PFSK-1 (cell line): ENCODE results near the gene TYROBP.
A peak's percentile ranks its signal among the peaks of the same experiment; 100 is the strongest.

ENCODE experiments used
- FOXP2 ChIP-seq: optimal IDR thresholded peaks from 2 replicates; pipeline ENCODE3; 2011; ENCODE audit warnings: borderline replicate concordance, control low read depth, inconsistent platforms; ENCODE audit not compliant: insufficient read depth; ENCODE audit errors: extremely low read length, extremely low read depth
- POLR2AphosphoS5 ChIP-seq: IDR thresholded peaks from 2 replicates; pipeline ENCODE4 v1.6.1; 2012; ENCODE audit warnings: low read depth, mild to moderate bottlenecking, control low read depth, low read length, moderate library complexity
- SIN3A ChIP-seq: IDR thresholded peaks from 2 replicates; pipeline ENCODE4 v1.6.1; 2012; ENCODE audit warnings: mild to moderate bottlenecking, low read length, moderate library complexity, borderline replicate concordance; ENCODE audit not compliant: insufficient read depth
- TAF1 ChIP-seq: IDR thresholded peaks from 2 replicates; pipeline ENCODE4 v1.6.1; 2012; ENCODE audit warnings: low read length, control low read depth, borderline replicate concordance; ENCODE audit not compliant: insufficient read depth
- TF ChIP-seq, protein P1 (sequence below), 2 experiments: IDR thresholded peaks; 2 replicates each; pipeline versions ENCODE4 v1.6.1 to v1.8.0; 2011 to 2012; ENCODE audit warnings: low read depth in 2 of 2, low read length in 2 of 2, control low read depth in 1 of 2, inconsistent platforms in 1 of 2, mild to moderate bottlenecking in 1 of 2, moderate library complexity in 1 of 2; ENCODE audit not compliant: insufficient read depth in 1 of 2

Gene TYROBP

DNA sequence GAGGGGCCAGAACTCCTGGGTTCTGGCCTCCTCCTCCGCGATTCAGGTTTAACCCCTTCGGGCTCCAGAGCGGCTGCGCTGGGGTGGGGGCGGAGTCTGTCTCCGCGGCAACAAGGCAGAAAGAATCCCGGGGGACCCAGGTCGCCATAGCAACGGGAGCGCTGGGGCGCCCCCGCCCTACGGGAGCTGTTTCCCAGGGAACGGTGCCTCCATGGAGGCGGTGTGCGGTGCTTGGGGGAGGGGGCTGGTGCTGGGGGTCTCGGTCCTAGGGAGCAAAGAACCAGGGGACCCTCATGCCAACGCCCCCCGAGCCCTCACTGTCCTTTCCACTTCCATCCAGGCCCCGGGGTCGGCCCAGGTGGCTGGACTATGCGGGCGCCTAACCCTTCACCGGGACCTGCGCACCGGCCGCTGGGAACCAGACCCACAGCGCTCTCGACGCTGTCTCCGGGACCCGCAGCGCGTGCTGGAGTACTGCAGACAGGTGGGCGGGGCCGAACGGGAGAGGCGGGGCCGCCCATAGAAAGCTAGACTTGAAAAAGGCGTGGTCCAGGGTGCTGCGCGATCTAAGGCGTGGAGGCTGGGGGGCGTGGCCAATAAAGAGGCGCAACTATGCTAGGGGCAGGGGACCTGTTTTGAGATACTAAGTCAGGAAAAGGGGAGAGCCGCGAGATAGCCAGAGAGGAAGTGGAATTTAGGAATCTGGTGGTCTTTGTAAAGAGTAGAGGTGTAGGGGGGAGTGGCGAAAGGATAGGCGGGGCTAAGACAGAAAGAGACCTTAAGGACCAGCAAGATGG lies 38.6 kb downstream of the TYROBP start:
- peak; percentile 59 for TF ChIP-seq FOXP2
- no peak for TF ChIP-seq TAF1
- TF ChIP-seq, protein P1, sequence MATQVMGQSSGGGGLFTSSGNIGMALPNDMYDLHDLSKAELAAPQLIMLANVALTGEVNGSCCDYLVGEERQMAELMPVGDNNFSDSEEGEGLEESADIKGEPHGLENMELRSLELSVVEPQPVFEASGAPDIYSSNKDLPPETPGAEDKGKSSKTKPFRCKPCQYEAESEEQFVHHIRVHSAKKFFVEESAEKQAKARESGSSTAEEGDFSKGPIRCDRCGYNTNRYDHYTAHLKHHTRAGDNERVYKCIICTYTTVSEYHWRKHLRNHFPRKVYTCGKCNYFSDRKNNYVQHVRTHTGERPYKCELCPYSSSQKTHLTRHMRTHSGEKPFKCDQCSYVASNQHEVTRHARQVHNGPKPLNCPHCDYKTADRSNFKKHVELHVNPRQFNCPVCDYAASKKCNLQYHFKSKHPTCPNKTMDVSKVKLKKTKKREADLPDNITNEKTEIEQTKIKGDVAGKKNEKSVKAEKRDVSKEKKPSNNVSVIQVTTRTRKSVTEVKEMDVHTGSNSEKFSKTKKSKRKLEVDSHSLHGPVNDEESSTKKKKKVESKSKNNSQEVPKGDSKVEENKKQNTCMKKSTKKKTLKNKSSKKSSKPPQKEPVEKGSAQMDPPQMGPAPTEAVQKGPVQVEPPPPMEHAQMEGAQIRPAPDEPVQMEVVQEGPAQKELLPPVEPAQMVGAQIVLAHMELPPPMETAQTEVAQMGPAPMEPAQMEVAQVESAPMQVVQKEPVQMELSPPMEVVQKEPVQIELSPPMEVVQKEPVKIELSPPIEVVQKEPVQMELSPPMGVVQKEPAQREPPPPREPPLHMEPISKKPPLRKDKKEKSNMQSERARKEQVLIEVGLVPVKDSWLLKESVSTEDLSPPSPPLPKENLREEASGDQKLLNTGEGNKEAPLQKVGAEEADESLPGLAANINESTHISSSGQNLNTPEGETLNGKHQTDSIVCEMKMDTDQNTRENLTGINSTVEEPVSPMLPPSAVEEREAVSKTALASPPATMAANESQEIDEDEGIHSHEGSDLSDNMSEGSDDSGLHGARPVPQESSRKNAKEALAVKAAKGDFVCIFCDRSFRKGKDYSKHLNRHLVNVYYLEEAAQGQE (IDR thresholded peaks at IDR 0.05; ENCODE audit: insufficient read depth in 1 of 2, low read depth in 2 of 2, low read length in 2 of 2) = no peak
- TF ChIP-seq POLR2AphosphoS5 = 0 out of 2 replicates have a peak, but pooled peaks have one; percentile 25

GRCh38 chr19:35868823-35869326 lies 39.2 kb downstream of the TYROBP start:
- TF ChIP-seq POLR2AphosphoS5 = no peak
- TF ChIP-seq SIN3A = no peak
- no peak for TF ChIP-seq TAF1
- no peak for TF ChIP-seq FOXP2
- TF ChIP-seq, protein P1 (IDR thresholded peaks at IDR 0.05; ENCODE audit: insufficient read depth in 1 of 2, low read depth in 2 of 2, low read length in 2 of 2) = no peak

DNA sequence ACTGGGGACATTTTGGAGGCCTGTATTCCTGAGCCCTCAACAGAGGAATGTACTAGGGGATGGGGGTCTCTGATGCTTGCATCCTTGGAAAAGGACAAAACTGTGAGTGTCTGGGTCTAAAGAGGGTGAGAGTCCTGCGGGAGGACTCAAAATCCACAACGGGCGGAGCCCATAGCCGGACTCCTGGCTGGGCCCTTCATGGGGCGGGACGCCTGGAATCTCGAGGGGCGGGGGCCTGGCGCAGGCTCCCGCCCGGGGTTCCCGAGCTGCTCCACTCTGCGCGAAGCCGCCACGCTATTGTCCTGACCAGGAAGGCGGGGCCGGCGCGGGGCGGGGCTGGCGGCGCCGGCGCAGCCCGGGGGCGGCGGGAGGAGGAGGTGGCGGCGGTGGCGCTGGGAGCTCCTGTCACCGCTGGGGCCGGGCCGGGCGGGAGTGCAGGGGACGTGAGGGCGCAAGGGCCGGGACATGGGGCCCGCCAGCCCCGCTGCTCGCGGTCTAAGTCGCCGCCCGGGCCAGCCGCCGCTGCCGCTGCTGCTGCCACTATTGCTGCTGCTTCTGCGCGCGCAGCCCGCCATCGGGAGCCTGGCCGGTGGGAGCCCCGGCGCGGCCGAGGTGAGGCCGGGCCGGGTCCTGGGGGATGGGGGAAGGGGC lies 39.8 kb downstream of the TYROBP start, which contains the start of gene APLP1:
TSS of gene APLP1 (plus strand) at position 403 of the 651 bp plus-strand sequence. CDS start at position 466, 63 bp downstream.
- no peak for TF ChIP-seq FOXP2

DNA sequence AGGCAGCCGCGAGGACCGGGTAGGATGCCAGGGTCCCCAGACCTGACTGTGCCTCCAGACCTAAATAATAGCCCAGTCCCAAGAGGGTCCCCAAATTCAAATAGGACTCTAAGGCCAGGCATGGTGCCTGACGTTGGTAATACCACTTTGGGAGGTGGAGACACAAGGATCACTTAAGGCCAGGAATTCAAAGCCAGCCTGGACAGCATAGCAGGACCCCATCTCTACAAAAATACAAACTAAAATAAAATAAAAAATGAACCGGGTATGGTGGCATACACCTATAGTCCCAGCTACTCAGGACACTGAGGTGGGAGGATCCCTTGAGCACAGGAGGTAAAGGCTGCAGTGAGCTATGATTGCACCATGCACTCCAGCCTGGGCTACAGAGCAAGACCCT lies 45.1 kb downstream of the TYROBP start:
- TF ChIP-seq, protein P1 (IDR thresholded peaks at IDR 0.05; ENCODE audit: insufficient read depth in 1 of 2, low read depth in 2 of 2, low read length in 2 of 2) = no peak
- TF ChIP-seq POLR2AphosphoS5 (no peak), SIN3A (no peak), TAF1 (no peak), FOXP2 (no peak)

GRCh38 chr19:35862528-35862927 lies 45.6 kb downstream of the TYROBP start:
- TF ChIP-seq TAF1 = no peak
- TF ChIP-seq POLR2AphosphoS5 = no peak
- TF ChIP-seq, protein P1 (IDR thresholded peaks at IDR 0.05; ENCODE audit: insufficient read depth in 1 of 2, low read depth in 2 of 2, low read length in 2 of 2) = no peak
- TF ChIP-seq SIN3A = no peak
- no peak for TF ChIP-seq FOXP2
